ENCODE measurements around the gene UBE2L3.
"Not testable (repeated sequence)": the region's sequence is repeated elsewhere in the genome, so short reads cannot be mapped to it uniquely, and the experiment has no call there.

UBE2L3 gene

GRCh38 chr22:21573293-21573734, 5.8 kb downstream of the UBE2L3 start:
- no peak for FAIRE-seq

- FAIRE-seq, result no peak
These were observed 6.4 kb downstream of the UBE2L3 start for GRCh38 chr22:21573750-21574494.

GRCh38 chr22:21579474-21579851, 11.9 kb downstream of the UBE2L3 start:
- FAIRE-seq, result no peak

GRCh38 chr22:21580623-21581007, 13.1 kb downstream of the UBE2L3 start:
- not testable (repeated sequence) for FAIRE-seq

- FAIRE-seq, result not testable (repeated sequence)
These were observed 13.6 kb downstream of the UBE2L3 start for GRCh38 chr22:21581009-21581713.

- FAIRE-seq, result no peak
These were observed 15.6 kb downstream of the UBE2L3 start for GRCh38 chr22:21582801-21583740.

GRCh38 chr22:21585389-21585788, 17.9 kb downstream of the UBE2L3 start:
- no peak for FAIRE-seq

- FAIRE-seq, result no peak
These were observed 20.5 kb downstream of the UBE2L3 start for GRCh38 chr22:21587803-21588611.

GRCh38 chr22:21589396-21589795, 21.9 kb downstream of the UBE2L3 start:
- FAIRE-seq, result no peak

- FAIRE-seq, result no peak
These were observed 23.5 kb downstream of the UBE2L3 start for GRCh38 chr22:21590809-21591641.

- FAIRE-seq, result no peak
These were observed 24.2 kb downstream of the UBE2L3 start for GRCh38 chr22:21591695-21592094.

- FAIRE-seq, result no peak
These were observed 24.9 kb downstream of the UBE2L3 start for GRCh38 chr22:21592422-21592821.

GRCh38 chr22:21593406-21594232, 26.1 kb downstream of the UBE2L3 start:
- FAIRE-seq, result no peak

- no peak for FAIRE-seq
These were observed 27.4 kb downstream of the UBE2L3 start for GRCh38 chr22:21594865-21595452.

GRCh38 chr22:21596356-21597135, 29.0 kb downstream of the UBE2L3 start:
- not testable (repeated sequence) for FAIRE-seq

- no peak for FAIRE-seq
These were observed 30.8 kb downstream of the UBE2L3 start for GRCh38 chr22:21598302-21598701.

- FAIRE-seq, result no peak
These were observed 31.8 kb downstream of the UBE2L3 start for GRCh38 chr22:21599053-21599893.

- no peak for FAIRE-seq
These were observed 35.1 kb downstream of the UBE2L3 start for GRCh38 chr22:21602579-21602978.
